Panc1 (cell line): Measurements from ENCODE around the gene DCHS2. TPM values are rescaled to one million over a fixed set of nuclear protein-coding genes. Genes with fewer than 3 reads are reported as not detected.

Experiments
- ATAC-seq: fragments of 200-7000 bp; cut with Tn5 transposase; 2 replicates; pipeline ENCODE4 v1.9.1; 2020; ENCODE audit warnings: mild to moderate bottlenecking, moderate library complexity
- BruUV-seq: library from RNA; stranded (reverse); fragments of 400-500 nt; replicated peaks from 2 replicates; lab custom pipeline; 2021; lab: Mats Ljungman, UMichigan
- CTCF ChIA-PET: fragments of 300-600 bp; sonication (Branson Sonifier 250); formaldehyde crosslinking; loops from one replicate; lab custom pipeline; 2022; ENCODE audit warnings: antibody characterized with exemption; lab: Charles Lee
- POLR2A ChIA-PET: fragments of 300-600 bp; sonication (Branson Sonifier 250); formaldehyde crosslinking; loops from one replicate; lab custom pipeline; 2022; ENCODE audit warnings: antibody characterized with exemption; lab: Charles Lee
- DNase-seq: peaks from one replicate; pipeline ENCODE4 v3.0.0-alpha.2; 2010; ENCODE audit warnings: low read depth, low spot score
- H3K27ac ChIP-seq: 2 replicates; pipeline ENCODE4 v1.5.1; 2011; ENCODE audit warnings: mild to moderate bottlenecking, low read length, inconsistent platforms
- H3K27me3 ChIP-seq: fragments of 200-500 bp; sonication (Bioruptor generic); 2 replicates; pipeline ENCODE4 v1.6.0; 2014; ENCODE audit warnings: low read length, inconsistent platforms; ENCODE audit not compliant: control insufficient read depth, insufficient read depth
- H3K36me3 ChIP-seq: fragments of 200-500 bp; sonication (Bioruptor generic); 2 replicates; pipeline ENCODE4 v1.5.1; 2014; ENCODE audit warnings: inconsistent platforms, mild to moderate bottlenecking, low read length, moderate library complexity; ENCODE audit not compliant: control insufficient read depth, insufficient read depth
- H3K4me1 ChIP-seq: 2 replicates; pipeline ENCODE4 v1.5.1; 2011; ENCODE audit warnings: inconsistent platforms, mild to moderate bottlenecking, low read length, moderate library complexity; ENCODE audit not compliant: control insufficient read depth, insufficient read depth
- H3K4me3 ChIP-seq, 2 experiments: 2 replicates each; pipeline ENCODE4 v1.5.1; 2011 to 2012; ENCODE audit warnings: low read depth in 2 of 2, low read length in 2 of 2, mild to moderate bottlenecking in 2 of 2, inconsistent platforms in 1 of 2, moderate library complexity in 1 of 2
- H3K9me3 ChIP-seq: fragments of 200-500 bp; sonication (Bioruptor generic); 2 replicates; pipeline ENCODE4 v1.5.1; 2014; ENCODE audit warnings: low read depth, mild to moderate bottlenecking, inconsistent platforms, low read length, moderate library complexity; ENCODE audit not compliant: control insufficient read depth, insufficient read depth
- CTCF ChIP-seq: fragments of 450-650 bp; IDR thresholded peaks from 2 replicates; pipeline ENCODE4 v1.5.1; 2017; ENCODE audit warnings: mild to moderate bottlenecking
- POLR2AphosphoS5 ChIP-seq: IDR thresholded peaks from 2 replicates; pipeline ENCODE4 v1.6.1; 2012; ENCODE audit warnings: mild to moderate bottlenecking, low read depth, low read length, moderate library complexity
- REST ChIP-seq, 2 experiments: IDR thresholded peaks; 2 replicates each; pipeline ENCODE4 v1.6.1; 2011 to 2012; ENCODE audit warnings: low read depth in 2 of 2, control low read depth in 1 of 2, low read length in 1 of 2, mild to moderate bottlenecking in 1 of 2, moderate library complexity in 1 of 2; ENCODE audit not compliant: insufficient read depth in 1 of 2
- SIN3A ChIP-seq: IDR thresholded peaks from 2 replicates; pipeline ENCODE4 v1.6.1; 2012; ENCODE audit warnings: low read depth, mild to moderate bottlenecking, low read length, moderate library complexity, borderline replicate concordance; ENCODE audit not compliant: insufficient read depth
- TCF7L2 ChIP-seq: IDR thresholded peaks from 2 replicates; pipeline ENCODE4 v1.6.1; 2011; ENCODE audit warnings: mild to moderate bottlenecking, low read depth, low read length, inconsistent platforms
- in situ Hi-C: cut with HindIII; loops from 2 replicates; pipeline ENCODE4 v1.10.0; 2016; ENCODE audit warnings: low sequenced_read_pairs, low pct_unique_long_range_greater_than_20kb
- intact Hi-C: fragments of 100-400 bp; cut with micrococcal nuclease; formaldehyde crosslinking; loops from one replicate; pipeline ENCODE4 v1.10.0; 2022; ENCODE audit not compliant: unreplicated experiment
- total RNA-seq: library from RNA; stranded (reverse); gene quantifications from one replicate; pipeline ENCODE4 v1.2.1, GENCODE V29; 2021; ENCODE audit not compliant: unreplicated experiment

The DCHS2 gene
- total RNA-seq, 1 experiment from 2014 or later: not detected

- CTCF ChIA-PET: no interaction called here
- Histone ChIP-seq H3K36me3 (no peaks in the 10 kb centered on the region), H3K4me1 (no peaks in the 10 kb centered on the region), H3K27ac (no peak overlapping the region), H3K27me3 (peaks cover 6% of the 10 kb centered on the region; the same call in 1 of the 2 replicates), H3K9me3 (no peaks in the 10 kb centered on the region), H3K4me3 (no peak overlapping the region)
- DNase-seq: no peak
- POLR2A ChIA-PET: no interaction called here
- in situ Hi-C loops: no loop called here
- TF ChIP-seq POLR2AphosphoS5: no peak
- no peak for TF ChIP-seq CTCF
- TF ChIP-seq SIN3A: no peak
- TF ChIP-seq REST (IDR thresholded peaks at IDR 0.05; ENCODE audit: insufficient read depth in 1 of 2, low read depth in 2 of 2, low read length in 1 of 2): no peak
- no peak for TF ChIP-seq TCF7L2
- intact Hi-C loops: no loop called here
- BruUV-seq: no TSS peak
- no peak; the same call in 1 of the 2 replicates for ATAC-seq
Measured at GRCh38 chr4:154490234-154490582, 1.4 kb downstream of the DCHS2 start.

GRCh38 chr4:154489558-154490233 lies 1.9 kb downstream of the DCHS2 start:
- in situ Hi-C loops: no loop called here
- Histone ChIP-seq H3K36me3 (no peaks in the 10 kb centered on the region), H3K27ac (no peak overlapping the region), H3K4me3 (no peak overlapping the region), H3K9me3 (no peaks in the 10 kb centered on the region), H3K4me1 (no peaks in the 10 kb centered on the region), H3K27me3 (peaks cover 4% of the 10 kb centered on the region; the same call in 1 of the 2 replicates)
- DNase-seq (no peak), ATAC-seq (no peak)
- no TSS peak for BruUV-seq
- ChIA-PET CTCF (no interaction called here), POLR2A (no interaction called here)
- intact Hi-C loops: no loop called here
- no peak for TF ChIP-seq REST (IDR thresholded peaks at IDR 0.05; ENCODE audit: insufficient read depth in 1 of 2, low read depth in 2 of 2, low read length in 1 of 2)
- no peak for TF ChIP-seq TCF7L2
- TF ChIP-seq SIN3A: no peak
- no peak for TF ChIP-seq CTCF
- no peak for TF ChIP-seq POLR2AphosphoS5
